C4-2B (cell line): ENCODE results near the gene LRRC4C.

Experiments used
- ZFX ChIP-seq: fragments of 450-650 bp; IDR thresholded peaks from 2 replicates; pipeline ENCODE4 v1.6.1; 2017
- TF ChIP-seq, protein P1 (sequence below): fragments of 450-650 bp; conservative IDR thresholded peaks from 2 replicates; pipeline ENCODE4 v1.5.1; 2017; ENCODE audit warnings: mild to moderate bottlenecking

DNA sequence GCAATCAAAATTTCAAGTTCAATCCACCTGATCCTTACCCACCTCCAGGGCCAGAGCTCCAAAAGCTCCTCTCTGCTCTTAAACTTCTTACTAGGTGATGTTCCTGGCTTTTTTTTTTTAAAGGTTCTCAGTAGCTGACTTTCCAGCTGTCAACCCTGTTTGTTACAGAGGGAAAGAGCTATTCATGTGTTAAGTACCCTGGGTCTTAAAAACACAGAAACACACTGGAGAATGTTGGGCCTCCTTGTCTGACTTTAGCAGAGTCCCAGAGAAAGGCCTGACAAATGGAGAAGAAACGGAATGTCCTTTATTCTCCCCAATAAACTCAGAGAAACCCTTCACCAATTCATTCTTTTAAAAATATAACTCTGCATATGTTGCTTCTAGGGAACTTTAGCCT, 3.2 kb downstream of the LRRC4C start:
- TF ChIP-seq, protein P1, sequence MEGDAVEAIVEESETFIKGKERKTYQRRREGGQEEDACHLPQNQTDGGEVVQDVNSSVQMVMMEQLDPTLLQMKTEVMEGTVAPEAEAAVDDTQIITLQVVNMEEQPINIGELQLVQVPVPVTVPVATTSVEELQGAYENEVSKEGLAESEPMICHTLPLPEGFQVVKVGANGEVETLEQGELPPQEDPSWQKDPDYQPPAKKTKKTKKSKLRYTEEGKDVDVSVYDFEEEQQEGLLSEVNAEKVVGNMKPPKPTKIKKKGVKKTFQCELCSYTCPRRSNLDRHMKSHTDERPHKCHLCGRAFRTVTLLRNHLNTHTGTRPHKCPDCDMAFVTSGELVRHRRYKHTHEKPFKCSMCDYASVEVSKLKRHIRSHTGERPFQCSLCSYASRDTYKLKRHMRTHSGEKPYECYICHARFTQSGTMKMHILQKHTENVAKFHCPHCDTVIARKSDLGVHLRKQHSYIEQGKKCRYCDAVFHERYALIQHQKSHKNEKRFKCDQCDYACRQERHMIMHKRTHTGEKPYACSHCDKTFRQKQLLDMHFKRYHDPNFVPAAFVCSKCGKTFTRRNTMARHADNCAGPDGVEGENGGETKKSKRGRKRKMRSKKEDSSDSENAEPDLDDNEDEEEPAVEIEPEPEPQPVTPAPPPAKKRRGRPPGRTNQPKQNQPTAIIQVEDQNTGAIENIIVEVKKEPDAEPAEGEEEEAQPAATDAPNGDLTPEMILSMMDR, result no peak
- TF ChIP-seq ZFX, result no peak
